OCI-LY7 (cell line): Measurements from ENCODE around the gene MFN1.

Experiments used
- CTCF ChIP-seq: fragments of 200-600 bp; sonication (generic); conservative IDR thresholded peaks from 2 replicates; pipeline ENCODE4 v1.5.1; 2014; ENCODE audit warnings: mild to moderate bottlenecking, antibody characterized with exemption, low read length, moderate library complexity, mixed read lengths
- EZH2phosphoT487 ChIP-seq: fragments of 200-600 bp; sonication (generic); IDR thresholded peaks from 2 replicates; pipeline ENCODE4 v1.6.1; 2018; ENCODE audit warnings: low read depth, borderline replicate concordance, mild to moderate bottlenecking, mixed run types, antibody characterized with exemption, low read length, moderate library complexity, mixed read lengths

- TF ChIP-seq CTCF (no peak), EZH2phosphoT487 (no peak)
Observed at GRCh38 chr3:179430277-179430870, 82.9 kb downstream of the MFN1 start.
